Lower leg skin (tissue), 3 donors: Measurements from ENCODE around the gene KCNC1.

Experiments used
- POLR2A ChIP-seq, 2 donors: fragments of 450-650 bp; IDR thresholded peaks; one replicate each; pipeline ENCODE4 v1.6.1; 2016 to 2017; ENCODE audit warnings: antibody characterized with exemption in 2 of 2, mild to moderate bottlenecking in 1 of 2, moderate library complexity in 1 of 2
- TF ChIP-seq, protein P1 (sequence below), 3 donors: fragments of 450-650 bp; IDR thresholded peaks; one replicate each; pipeline ENCODE4 v1.5.1; 2016; ENCODE audit warnings: antibody characterized with exemption in 3 of 3, mild to moderate bottlenecking in 3 of 3, moderate library complexity in 2 of 3

- TF ChIP-seq POLR2A (IDR thresholded peaks at IDR 0.05) = no peak
- TF ChIP-seq, protein P1, sequence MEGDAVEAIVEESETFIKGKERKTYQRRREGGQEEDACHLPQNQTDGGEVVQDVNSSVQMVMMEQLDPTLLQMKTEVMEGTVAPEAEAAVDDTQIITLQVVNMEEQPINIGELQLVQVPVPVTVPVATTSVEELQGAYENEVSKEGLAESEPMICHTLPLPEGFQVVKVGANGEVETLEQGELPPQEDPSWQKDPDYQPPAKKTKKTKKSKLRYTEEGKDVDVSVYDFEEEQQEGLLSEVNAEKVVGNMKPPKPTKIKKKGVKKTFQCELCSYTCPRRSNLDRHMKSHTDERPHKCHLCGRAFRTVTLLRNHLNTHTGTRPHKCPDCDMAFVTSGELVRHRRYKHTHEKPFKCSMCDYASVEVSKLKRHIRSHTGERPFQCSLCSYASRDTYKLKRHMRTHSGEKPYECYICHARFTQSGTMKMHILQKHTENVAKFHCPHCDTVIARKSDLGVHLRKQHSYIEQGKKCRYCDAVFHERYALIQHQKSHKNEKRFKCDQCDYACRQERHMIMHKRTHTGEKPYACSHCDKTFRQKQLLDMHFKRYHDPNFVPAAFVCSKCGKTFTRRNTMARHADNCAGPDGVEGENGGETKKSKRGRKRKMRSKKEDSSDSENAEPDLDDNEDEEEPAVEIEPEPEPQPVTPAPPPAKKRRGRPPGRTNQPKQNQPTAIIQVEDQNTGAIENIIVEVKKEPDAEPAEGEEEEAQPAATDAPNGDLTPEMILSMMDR (IDR thresholded peaks at IDR 0.05) = no peak
Observed at GRCh38 chr11:17755891-17756290, 21.3 kb downstream of the KCNC1 start.
